Raji (cell line): ENCODE measurements around the gene SSRP1.

Experiments used
- POLR2A ChIP-seq: IDR thresholded peaks from 2 replicates; pipeline ENCODE4 v1.6.1; 2011; ENCODE audit warnings: low read depth, low read length, control low read depth; ENCODE audit not compliant: insufficient read depth

SSRP1 gene

DNA sequence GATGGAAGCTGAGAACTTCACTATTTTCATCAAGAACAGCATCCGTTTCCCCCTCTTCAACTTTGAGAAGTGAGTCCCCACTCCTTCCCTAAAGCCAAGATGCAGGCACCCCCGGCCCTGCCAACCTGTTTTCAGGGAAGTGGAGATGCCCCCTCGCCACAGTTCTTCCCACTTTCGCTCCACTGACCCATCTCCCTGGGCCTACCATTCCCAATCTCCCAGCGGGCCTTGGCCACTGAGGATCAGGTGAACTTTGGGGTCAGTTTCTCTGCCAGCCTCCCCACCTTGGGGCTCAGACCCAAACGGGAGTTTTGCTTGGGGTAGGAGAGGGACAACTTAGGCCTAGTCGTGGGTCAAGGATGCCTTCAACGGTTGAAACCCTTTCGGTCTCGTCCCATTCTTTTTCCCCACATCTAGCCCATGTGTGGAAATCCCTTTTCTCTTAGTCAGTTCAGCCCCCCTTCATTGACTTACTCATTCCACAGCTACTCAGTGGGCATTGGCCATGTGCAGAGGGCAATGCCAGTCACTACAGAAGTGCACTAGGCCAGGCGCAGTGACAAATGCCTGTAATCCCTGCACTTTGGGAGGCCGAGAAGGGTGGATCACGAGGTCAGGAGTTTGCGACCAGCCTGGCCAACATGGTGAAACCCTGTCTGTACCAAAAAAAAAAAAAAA lies 13.1 kb upstream of the SSRP1 start:
- no peak for TF ChIP-seq POLR2A

DNA sequence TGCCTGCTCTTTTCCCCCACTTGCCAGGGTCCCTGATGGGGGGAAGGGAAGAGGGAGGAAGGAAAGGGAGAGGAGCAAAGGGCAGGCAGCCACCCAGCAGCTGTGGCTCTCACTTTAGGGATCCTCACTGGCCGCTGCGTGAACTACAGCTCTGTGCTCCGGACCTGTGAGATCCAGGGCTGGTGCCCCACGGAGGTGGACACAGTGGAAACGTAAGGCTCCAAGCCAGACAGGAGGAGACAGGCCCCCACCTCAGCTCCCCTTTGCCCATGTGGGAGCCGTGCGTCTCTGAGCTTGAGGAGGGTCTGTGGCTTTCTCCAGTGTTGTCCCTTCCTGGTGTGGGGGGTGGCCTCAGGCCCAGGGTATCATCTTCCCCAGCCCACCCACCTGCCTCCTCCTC lies 12.4 kb upstream of the SSRP1 start:
- TF ChIP-seq POLR2A, result no peak

DNA sequence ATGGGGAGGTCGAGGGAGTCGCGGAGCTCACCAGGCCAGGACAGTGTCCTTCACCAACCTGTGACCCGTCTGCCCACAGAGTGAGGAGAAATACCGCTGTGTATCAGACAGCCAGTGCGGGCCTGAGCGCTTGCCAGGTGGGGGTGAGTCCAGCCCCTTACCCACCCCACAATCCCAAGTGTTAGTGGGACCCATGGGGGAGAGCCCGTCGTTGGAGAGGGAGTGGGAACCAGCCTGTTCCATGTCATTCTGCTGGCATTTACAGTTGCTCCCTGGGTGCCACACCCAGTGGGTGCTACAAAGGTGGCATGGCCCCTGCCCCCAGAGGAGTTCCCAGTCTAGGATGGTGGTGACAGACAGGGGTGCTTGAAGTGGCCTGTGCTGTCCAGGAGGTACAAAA lies 11.6 kb upstream of the SSRP1 start:
- TF ChIP-seq POLR2A, result no peak

DNA sequence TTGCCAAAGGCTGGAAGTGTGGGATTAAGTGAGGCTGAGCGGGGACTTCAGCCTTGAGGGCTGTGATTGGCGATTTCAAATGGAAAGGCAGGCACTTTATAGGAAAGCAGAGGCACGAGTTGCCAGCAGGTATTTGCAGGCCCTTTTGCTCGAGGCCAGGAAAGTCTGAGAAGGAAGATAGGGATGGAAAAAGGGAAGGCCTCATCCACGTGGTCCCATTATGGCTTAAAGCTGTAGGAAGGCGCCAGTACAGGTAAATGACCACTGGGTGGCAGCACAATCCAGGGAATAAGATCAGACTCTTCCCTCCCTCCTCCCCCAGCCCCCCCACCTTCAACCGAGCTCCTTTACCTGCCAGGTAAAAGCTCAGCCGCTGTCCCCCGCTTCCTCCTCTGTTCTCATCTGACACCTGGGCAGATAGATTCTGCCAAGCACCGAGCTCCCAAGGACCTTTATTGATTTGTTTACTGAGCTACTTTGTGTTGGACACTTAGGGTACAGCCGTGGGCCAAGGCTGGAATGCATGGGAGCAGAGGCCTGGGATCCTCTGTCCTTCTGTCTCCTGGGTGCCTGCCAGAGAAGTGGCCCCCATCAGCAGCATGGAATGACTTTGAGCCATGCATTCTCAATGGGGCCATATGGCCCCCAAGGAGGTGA lies 10.0 kb upstream of the SSRP1 start:
- no peak for TF ChIP-seq POLR2A

DNA sequence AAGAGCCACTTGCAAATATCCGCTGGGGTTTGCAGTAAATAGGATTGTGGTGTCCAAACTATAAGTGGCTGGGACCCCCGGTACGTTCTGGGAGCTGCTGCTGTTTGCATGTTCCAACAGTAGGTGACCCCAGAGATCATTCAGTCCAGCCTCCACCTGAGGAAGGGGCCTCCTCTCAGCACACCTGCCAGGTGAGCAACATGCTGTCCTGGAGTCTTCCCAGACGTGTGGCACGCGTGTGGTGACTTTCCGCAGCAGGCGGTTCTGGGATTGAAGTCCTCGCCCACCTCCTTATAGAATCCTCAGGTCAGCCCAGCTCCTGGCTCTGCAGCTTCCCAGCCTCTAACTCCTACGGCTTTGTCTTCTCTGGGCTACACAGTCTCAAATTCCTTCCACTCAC lies 9.1 kb upstream of the SSRP1 start:
- no peak for TF ChIP-seq POLR2A

DNA sequence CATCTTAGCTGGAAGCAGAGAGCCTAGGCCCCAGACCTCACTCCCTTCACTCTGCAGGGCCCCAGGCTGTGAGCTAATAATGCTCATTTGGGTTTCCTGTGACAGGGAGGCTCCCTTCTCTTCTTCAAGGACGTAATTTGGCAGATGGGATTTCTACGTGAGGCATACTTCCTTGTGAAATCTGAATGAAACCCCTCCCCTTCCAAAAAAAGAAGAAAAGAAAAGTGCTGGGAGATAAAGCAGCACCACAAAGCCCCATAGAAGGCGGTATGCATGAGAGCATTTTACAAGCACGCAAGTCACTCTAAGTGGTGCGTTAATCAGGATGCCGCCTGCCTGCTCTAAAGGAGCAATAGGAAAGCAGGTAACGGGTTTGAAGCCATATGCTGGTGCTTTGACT lies 8.1 kb upstream of the SSRP1 start:
- TF ChIP-seq POLR2A, result no peak

DNA sequence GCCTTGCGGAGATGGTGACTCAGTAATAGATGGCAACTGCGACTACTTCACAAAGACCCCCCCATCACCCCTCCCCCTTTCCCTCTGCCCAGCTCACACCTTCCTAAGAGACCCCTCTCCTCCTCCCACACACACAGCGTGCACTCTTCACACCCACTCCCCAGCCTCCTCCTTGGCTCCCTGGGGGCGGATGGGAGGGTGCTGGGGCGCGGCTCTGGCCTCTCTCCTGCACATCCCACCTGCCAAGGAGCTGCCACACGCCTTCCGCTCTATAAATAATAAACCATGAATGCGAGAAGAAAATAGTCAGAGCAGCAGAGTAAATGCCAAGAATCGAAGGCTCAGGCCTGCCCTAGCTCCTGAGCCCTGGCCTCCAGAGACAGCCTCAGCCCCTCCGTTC lies 7.0 kb upstream of the SSRP1 start:
- no peak for TF ChIP-seq POLR2A

DNA sequence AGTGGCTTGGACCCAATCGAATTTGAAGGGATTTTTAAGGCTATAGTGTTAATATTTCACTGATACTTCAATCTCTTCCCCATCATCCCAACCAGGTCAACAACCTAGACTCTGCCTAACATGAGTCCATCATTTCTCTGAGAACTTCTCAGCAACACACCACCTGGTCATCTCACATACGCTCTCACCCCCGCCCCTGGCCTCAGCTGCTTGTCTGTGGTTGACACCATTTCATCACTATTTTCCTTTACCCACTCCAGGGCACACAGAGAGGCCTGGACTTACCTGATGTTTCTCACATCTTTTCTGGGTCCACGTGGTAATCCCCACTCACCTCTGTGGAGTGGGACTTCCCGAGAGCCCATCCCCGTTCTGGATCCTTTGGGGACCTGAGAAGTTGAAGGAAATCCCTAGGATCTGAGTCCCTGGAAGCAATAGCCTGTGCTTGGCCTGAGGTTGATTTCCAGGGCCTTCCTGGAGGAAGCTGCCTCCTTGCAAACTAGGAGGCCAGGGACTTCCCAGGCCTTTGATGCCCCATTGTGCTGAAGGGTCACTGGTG lies 5.6 kb upstream of the SSRP1 start:
- TF ChIP-seq POLR2A, result no peak

DNA sequence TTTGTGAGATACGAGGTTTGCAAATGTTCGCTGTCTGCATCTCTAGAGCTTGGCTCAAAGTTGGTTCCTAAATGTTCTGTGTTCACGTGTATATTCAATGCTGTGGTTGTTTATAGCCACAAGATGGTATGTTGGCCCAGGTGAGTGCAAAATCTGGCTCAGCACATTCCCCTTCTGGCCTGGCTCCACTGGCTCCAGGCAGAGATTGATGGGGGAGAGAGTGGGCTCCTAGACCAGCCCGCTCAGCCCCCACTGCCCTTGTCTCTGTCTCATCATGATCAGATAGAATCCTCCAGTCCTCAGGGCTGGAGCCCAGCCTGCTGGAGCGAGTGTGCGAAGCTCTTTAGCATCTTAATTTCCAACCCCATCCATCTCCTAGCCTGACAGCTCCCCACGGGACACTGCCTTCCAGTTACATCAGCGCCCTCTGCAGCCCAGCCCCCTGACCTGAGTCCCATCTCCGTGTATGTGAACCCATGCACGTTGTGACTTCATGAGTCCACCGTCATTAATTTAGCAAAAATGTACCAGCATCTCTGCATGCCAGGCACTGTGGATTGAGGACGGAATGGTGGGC lies 4.4 kb upstream of the SSRP1 start:
- TF ChIP-seq POLR2A, result no peak

DNA sequence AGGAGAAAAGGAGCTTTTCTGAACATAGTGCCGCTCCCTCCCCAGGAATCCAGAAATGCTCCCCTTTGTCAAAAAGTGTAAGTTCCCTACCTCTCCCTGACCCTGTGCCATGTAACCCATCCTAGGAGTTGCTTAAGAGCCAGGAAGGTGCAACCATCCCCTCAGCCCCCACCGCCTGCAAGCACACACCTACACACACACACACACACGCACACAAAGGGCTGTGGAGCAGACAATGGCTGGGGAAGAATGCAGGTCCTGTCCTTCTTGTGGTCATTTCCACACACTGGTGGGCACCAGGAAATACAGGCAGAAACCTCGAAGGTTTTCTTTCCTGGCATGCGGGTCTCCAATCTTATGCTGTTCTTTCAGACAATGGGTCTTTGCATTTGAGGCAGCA lies 3.6 kb upstream of the SSRP1 start:
- no peak for TF ChIP-seq POLR2A

DNA sequence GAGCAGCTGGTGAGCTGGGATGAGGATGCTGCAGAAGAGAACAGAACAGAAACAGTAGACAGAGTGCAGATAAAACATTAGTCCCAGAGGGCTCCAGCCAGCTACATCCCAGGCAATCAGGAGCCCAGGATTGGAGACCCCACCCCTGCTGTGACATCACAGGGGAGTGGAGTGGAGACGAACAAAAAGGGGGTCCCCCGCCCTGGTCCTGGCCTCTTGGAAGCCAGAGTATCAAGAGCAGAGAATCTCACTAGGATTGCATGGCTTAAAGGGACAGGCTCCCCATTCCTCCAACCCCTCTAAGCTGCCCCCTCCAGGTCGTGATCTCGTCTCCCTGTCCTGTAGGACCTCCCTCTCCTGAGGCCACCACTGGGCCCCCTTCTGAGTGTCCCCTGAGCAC lies 2.5 kb upstream of the SSRP1 start, which contains the start of gene P2RX3:
P2RX3 (plus strand) TSS at position 211 of the 400 bp plus-strand sequence. CDS start 199 bp downstream, outside the sequence.
- TF ChIP-seq POLR2A, result no peak

DNA sequence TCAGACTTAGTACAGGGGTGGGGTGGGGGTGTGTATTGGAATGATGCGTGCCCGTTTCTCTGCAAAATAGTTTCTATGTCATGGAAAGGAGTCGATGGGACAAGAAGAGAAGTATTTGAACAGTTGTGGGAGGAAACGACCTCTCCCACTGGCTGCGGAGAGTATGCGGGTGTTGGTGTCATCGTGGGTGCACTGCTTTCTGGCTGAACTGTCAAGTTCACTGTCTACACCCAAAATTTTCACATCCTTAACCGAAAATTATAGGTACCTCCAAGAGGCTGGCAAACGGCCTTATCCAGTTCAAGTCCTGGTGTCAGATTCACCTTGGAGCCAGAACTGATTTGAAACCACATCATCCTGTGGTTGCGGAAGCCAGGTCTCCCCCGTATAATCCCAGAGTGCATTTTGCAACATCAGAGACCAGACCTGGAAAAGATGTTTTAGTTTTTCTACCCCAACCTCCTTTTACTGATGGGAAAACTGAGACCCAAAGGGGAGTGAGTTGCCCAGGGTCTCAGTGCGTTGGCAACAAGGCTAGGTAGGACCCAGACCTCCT lies 497 bp upstream of the SSRP1 start:
- no peak for TF ChIP-seq POLR2A

DNA sequence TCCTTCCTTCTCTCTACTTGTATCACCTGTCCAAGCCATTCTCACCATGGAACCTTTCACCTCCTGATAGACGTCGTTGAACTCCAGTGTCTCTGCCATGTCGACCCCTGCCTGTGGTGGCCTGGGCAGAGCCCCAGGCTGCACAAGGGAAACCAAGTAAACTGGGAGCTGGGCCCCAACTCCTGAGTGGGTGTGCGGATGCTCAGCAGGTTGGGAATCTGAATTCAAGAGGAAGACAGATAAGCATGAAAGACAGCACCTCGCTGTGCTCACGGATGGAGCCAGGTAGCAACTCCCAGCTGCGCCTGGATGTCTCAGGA lies 709 bp downstream of the SSRP1 start:
- no peak for TF ChIP-seq POLR2A

DNA sequence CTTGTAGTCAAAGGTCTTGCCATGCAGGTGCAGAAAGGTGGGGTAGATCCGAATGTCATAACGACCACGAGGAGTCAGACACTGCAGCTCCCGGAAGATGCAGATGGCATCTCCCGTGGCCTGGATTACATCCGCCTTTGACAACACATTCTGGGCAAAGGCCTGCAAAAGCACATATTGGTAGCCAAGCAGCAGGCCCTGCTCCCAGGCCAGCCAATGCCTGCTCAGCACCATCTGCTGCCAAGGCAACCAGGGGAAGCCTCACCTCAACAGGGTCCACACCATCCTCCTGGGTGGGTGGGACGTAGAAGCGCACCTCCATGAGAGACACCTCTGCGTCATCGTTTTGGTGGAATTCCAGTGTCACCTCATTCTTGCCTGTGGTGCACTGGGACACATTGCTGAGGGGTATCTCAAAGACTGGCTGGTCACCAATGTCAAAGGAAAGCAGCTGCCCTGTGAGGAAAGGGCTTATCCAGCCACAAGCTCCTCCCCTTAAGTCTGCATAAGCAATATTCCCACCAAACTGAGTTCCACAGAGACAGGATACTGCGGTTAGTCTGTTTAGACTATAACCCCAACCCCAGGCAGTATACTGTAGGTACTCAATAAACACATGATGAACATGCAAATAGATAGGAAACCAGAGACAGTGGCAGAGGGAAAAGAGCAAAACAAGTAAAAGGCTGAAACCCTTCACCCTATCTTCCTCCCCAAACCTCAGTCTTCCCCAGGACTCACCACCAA lies 2.8 kb downstream of the SSRP1 start:
- TF ChIP-seq POLR2A, result no peak

DNA sequence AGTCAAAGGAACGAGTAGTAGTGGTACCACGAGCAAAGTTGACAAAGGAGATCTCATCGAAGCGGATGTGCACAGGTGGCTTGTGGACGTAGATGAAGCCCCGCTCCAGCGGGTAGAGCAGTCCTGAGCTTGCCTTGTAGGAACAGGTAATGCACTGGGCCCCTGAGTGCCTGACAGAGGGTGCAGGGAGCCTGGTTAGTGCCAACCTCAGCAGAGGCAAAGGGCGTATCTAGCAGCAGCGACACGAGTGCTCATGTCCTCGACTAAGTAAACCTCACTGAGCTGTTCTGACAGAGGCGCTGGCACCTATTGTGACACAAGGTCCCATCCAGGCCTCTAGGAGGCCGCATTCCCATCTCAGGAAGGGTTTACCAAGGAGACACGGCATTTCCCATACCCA lies 4.0 kb downstream of the SSRP1 start:
- no peak for TF ChIP-seq POLR2A
